Gastrocnemius medialis (tissue), 4 donors: ENCODE results near the gene RRP7A. TPM values are rescaled to one million over a fixed set of nuclear protein-coding genes. Genes with fewer than 3 reads are reported as not detected.
"Not testable (repeated sequence)": the region's sequence is repeated elsewhere in the genome, so short reads cannot be mapped to it uniquely, and the experiment has no call there.

Experiments used
- ATAC-seq, 2 donors: fragments of 150-250 bp; one replicate each; pipeline ENCODE4 v1.9.1; 2016
- DNase-seq, 2 donors: peaks; one replicate each; pipeline ENCODE4 v3.0.0-alpha.2; 2019
- H3K27ac ChIP-seq, 4 donors: fragments of 200-600 bp; sonication (generic); 1 replicate in 1 of 4; 2 replicates in 3 of 4; pipeline ENCODE4 v1.5.1; 2016 to 2018; ENCODE audit warnings: mild to moderate bottlenecking in 2 of 4, moderate library complexity in 1 of 4
- H3K27me3 ChIP-seq, 3 donors: fragments of 200-600 bp; sonication (generic) in 2 of 3; 1 replicate in 1 of 3; 2 replicates in 2 of 3; pipeline versions ENCODE4 v1.5.1 to v1.6.0; 2016 to 2019; ENCODE audit warnings: mild to moderate bottlenecking in 1 of 3, moderate library complexity in 1 of 3
- H3K36me3 ChIP-seq, 2 donors: fragments of 200-600 bp; sonication (generic) in 1 of 2; one replicate each; pipeline ENCODE4 v1.5.1; 2017 to 2018
- H3K4me1 ChIP-seq, 2 donors: fragments of 200-600 bp; sonication (generic) in 1 of 2; one replicate each; pipeline ENCODE4 v1.5.1; 2016 to 2017; ENCODE audit warnings: mild to moderate bottlenecking in 2 of 2
- H3K4me3 ChIP-seq, 4 donors: fragments of 200-600 bp; sonication (generic) in 3 of 4; 1 replicate in 1 of 4; 2 replicates in 3 of 4; pipeline ENCODE4 v1.5.1; 2016 to 2019; ENCODE audit warnings: mild to moderate bottlenecking in 2 of 4
- H3K9me3 ChIP-seq, 3 donors: fragments of 200-600 bp; sonication (generic) in 2 of 3; 1 replicate in 1 of 3; 2 replicates in 2 of 3; pipeline ENCODE4 v1.5.1; 2016 to 2019
- CTCF ChIP-seq, 5 experiments: fragments of 450-650 bp in 3 of 5; fragments of 200-600 bp in 2 of 5; sonication (generic) in 2 of 5; IDR thresholded peaks in 4 of 5; conservative IDR thresholded peaks in 1 of 5; 1 replicate in 4 of 5; 2 replicates in 1 of 5; pipeline ENCODE4 v1.5.1; 2016 to 2019; ENCODE audit warnings: antibody characterized with exemption in 5 of 5, mild to moderate bottlenecking in 3 of 5, moderate library complexity in 3 of 5
- POLR2A ChIP-seq, 2 donors: fragments of 450-650 bp; IDR thresholded peaks; one replicate each; pipeline ENCODE4 v1.6.1; 2017; ENCODE audit warnings: antibody characterized with exemption in 2 of 2, mild to moderate bottlenecking in 2 of 2, moderate library complexity in 2 of 2
- in situ Hi-C, 4 donors: fragments of 200-750 bp; cut with MboI; loops; one replicate each; pipeline versions ENCODE4 v1.15.0 to v1.8.0; 2017; ENCODE audit warnings: low sequenced_read_pairs in 4 of 4
- intact Hi-C: fragments of 100-400 bp; cut with DNase I; formaldehyde crosslinking; loops from one replicate; pipeline ENCODE4 v1.15.1; 2023; ENCODE audit warnings: low total_unique reads
- total RNA-seq, 4 donors: library from RNA; depleted of rRNA; stranded (reverse); fragments of >200 nt; gene quantifications; one replicate each; pipeline versions ENCODE4 v1.1.0 to v1.2.3, GENCODE V29; 2016

The RRP7A gene
- total RNA-seq, 4 donors from 2014 or later, result 11.9 to 27.3 (median 15.8) TPM

DNA sequence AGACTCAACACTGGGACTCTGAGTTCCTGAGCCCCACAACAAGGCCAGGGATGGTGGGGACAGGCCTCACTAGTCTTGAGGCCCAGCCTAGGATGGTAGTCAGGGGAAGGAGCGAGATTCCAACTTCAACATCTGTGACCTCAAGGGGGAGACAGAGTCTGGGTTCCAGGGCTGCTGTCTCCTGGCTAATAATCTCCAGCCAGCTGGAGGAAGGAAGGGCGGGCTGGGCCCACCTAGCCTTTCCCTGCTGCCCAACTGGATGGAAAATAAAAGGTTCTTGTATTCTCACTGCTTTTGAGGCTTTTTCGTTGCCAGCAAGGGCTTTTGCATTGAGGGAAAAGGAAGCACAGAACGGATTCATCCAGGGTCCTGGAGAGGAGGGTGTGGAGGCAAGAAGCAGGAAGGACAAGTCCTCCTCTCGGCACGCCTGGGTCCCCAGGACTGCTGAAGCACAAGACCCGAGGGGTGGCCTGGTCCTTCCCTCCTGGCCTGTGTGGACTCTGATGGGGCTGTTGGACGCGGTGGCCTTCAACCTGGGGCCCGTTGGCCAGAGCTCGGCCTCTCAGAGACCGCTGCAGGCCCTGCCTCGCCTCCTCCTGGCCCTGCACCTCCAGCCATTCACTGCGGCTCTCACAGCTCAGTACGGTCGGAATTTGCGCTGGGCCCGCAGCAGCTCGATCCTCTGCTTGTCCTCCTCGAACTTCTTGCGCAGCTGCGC lies 7.2 kb downstream of the RRP7A start:
- H3K9me3 ChIP-seq, H3K27ac ChIP-seq, H3K27me3 ChIP-seq, DNase-seq, intact Hi-C loops, H3K4me3 ChIP-seq, in situ Hi-C loops, H3K4me1 ChIP-seq, H3K36me3 ChIP-seq: not testable (repeated sequence)
- peak in 1 of 2 donors; percentile 49 for ATAC-seq
- peak in 2 of 5 experiments; percentile 14 to 28 for TF ChIP-seq CTCF (IDR thresholded peaks at IDR 0.05 in 4 of 5, conservative IDR thresholded peaks at IDR 0.05 in 1 of 5)

- H3K27ac ChIP-seq, result no peak overlapping the region
- no peak overlapping the region for H3K4me3 ChIP-seq
- intact Hi-C loops, result no loop called here
- no peaks in the 10 kb centered on the region for H3K4me1 ChIP-seq
- peaks cover 0 to 9% of the 10 kb centered on the region in 2 donors for H3K36me3 ChIP-seq
- no peak for ATAC-seq
- no peak for DNase-seq
- no peaks in the 10 kb centered on the region for H3K27me3 ChIP-seq
- in situ Hi-C loops, result no loop called here
- no peaks in the 10 kb centered on the region for H3K9me3 ChIP-seq
- TF ChIP-seq CTCF (IDR thresholded peaks at IDR 0.05 in 4 of 5, conservative IDR thresholded peaks at IDR 0.05 in 1 of 5), result no peak
- TF ChIP-seq POLR2A (IDR thresholded peaks at IDR 0.05), result no peak
Measured at GRCh38 chr22:42511401-42511891, 8.2 kb downstream of the RRP7A start.

- H3K27me3 ChIP-seq, result no peaks in the 10 kb centered on the region
- intact Hi-C loops (no loop called here), in situ Hi-C loops (no loop called here)
- H3K36me3 ChIP-seq, result peaks cover 0 to 5% of the 10 kb centered on the region in 2 donors
- TF ChIP-seq CTCF (IDR thresholded peaks at IDR 0.05 in 4 of 5, conservative IDR thresholded peaks at IDR 0.05 in 1 of 5), result no peak
- TF ChIP-seq POLR2A (IDR thresholded peaks at IDR 0.05), result no peak
- H3K4me3 ChIP-seq, result no peak overlapping the region
- no peak for ATAC-seq
- no peaks in the 10 kb centered on the region for H3K9me3 ChIP-seq
- no peak for DNase-seq
- H3K27ac ChIP-seq, result no peak overlapping the region
- no peaks in the 10 kb centered on the region for H3K4me1 ChIP-seq
Measured at GRCh38 chr22:42509548-42509947, 10.0 kb downstream of the RRP7A start.

DNA sequence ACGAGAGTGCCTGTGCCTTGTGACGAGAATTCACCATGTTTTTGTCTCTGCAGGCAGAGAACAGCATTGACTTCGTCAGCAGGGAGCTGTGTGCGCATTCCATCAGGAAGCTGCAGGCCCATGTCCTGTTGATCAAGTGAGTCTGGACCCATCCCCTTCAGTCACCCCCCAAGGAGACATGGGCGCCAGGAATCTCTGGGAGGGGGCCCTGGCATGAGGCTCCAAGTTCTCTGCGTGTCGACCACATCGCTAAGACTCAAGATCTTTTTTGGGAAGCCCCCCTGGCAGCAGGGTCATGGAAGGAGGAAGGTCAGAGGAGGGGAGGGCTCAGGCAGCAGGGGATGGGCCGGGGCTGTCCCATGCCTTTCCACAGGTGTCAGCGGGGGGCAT lies 10.6 kb downstream of the RRP7A start:
- H3K4me1 ChIP-seq, H3K36me3 ChIP-seq, in situ Hi-C loops, DNase-seq, H3K9me3 ChIP-seq, H3K27me3 ChIP-seq, H3K4me3 ChIP-seq, intact Hi-C loops, ATAC-seq, H3K27ac ChIP-seq: not testable (repeated sequence)

- H3K27me3 ChIP-seq, DNase-seq, H3K27ac ChIP-seq, H3K4me3 ChIP-seq, H3K9me3 ChIP-seq, ATAC-seq, H3K36me3 ChIP-seq, intact Hi-C loops, H3K4me1 ChIP-seq, in situ Hi-C loops: not testable (repeated sequence)
Measured at GRCh38 chr22:42508327-42508974, 11.1 kb downstream of the RRP7A start.
